Natural killer cell treated with Interleukin-12 subunit alpha and Interleukin-12 subunit beta and Interleukin-15 and Interleukin-18, amount 100 ng/mL, for 72 hours (primary cell): ENCODE results near the gene SMAP1. TPM values are rescaled to one million over a fixed set of nuclear protein-coding genes. Genes with fewer than 3 reads are reported as not detected.
A peak's percentile ranks its signal among the peaks of the same experiment; 100 is the strongest.

Experiments
- ATAC-seq, 2 donors: fragments of 150-1000 bp; cut with Tn5 transposase in 1 of 2; sonication (Bioruptor Pico), chemical (Tn5 transposase) in 1 of 2; 2 replicates each; pipeline ENCODE4 v1.10.0; 2021
- DNase-seq: peaks from one replicate; pipeline ENCODE4 v3.0.0; 2022; ENCODE audit warnings: low spot score
- H3K27ac Mint-ChIP-seq, 2 donors: 1 replicate in 1 of 2; 2 replicates in 1 of 2; pipeline ENCODE4 v1.8.0; 2022; ENCODE audit warnings: mixed read lengths in 2 of 2, mild to moderate bottlenecking in 1 of 2, moderate library complexity in 1 of 2
- H3K27me3 Mint-ChIP-seq, 2 donors: 1 replicate in 1 of 2; 2 replicates in 1 of 2; pipeline ENCODE4 v1.8.0; 2022; ENCODE audit warnings: mixed read lengths in 2 of 2
- H3K36me3 Mint-ChIP-seq: one replicate; pipeline ENCODE4 v1.8.0; 2022; ENCODE audit warnings: mixed read lengths
- H3K4me1 Mint-ChIP-seq, 2 donors: 1 replicate in 1 of 2; 2 replicates in 1 of 2; pipeline ENCODE4 v1.8.0; 2022; ENCODE audit warnings: low read depth in 2 of 2, mixed read lengths in 2 of 2, mild to moderate bottlenecking in 1 of 2
- H3K4me3 Mint-ChIP-seq: one replicate; pipeline ENCODE4 v1.8.0; 2022; ENCODE audit warnings: mixed read lengths
- H3K9me3 Mint-ChIP-seq: 2 replicates; pipeline ENCODE4 v1.8.0; 2022; ENCODE audit warnings: mixed read lengths
- total RNA-seq, 2 donors: library from RNA; stranded (reverse); gene quantifications; one replicate each; pipeline ENCODE4 v1.2.3, GENCODE V29; 2022

The SMAP1 gene
- total RNA-seq, 2 donors from 2014 or later, result 22.1 to 30.6 TPM

GRCh38 chr6:70694371-70694770, 26.7 kb downstream of the SMAP1 start:
- Mint-ChIP-seq H3K4me1 (peaks cover 69 to 74% of the 10 kb centered on the region in 2 donors), H3K27me3 (no peaks in the 10 kb centered on the region), H3K4me3 (no peak overlapping the region), H3K9me3 (no peaks in the 10 kb centered on the region), H3K27ac (no peak overlapping the region), H3K36me3 (no peaks in the 10 kb centered on the region)
- DNase-seq (no peak), ATAC-seq (no peak)

- H3K4me3 Mint-ChIP-seq, result no peak overlapping the region
Observed at GRCh38 chr6:70700922-70701876, 33.5 kb downstream of the SMAP1 start.

GRCh38 chr6:70705772-70706171, 38.1 kb downstream of the SMAP1 start:
- peak overlapping the region in 1 of 2 donors; percentile 52 for H3K27ac Mint-ChIP-seq
- peaks cover 45 to 53% of the 10 kb centered on the region in 2 donors for H3K4me1 Mint-ChIP-seq
- H3K9me3 Mint-ChIP-seq, result no peaks in the 10 kb centered on the region
- no peak for ATAC-seq
- no peaks in the 10 kb centered on the region for H3K36me3 Mint-ChIP-seq
- no peak for DNase-seq
- no peak overlapping the region for H3K4me3 Mint-ChIP-seq
- no peaks in the 10 kb centered on the region for H3K27me3 Mint-ChIP-seq

More at GRCh38 chr6:70700922-70701876, 33.5 kb downstream of the SMAP1 start:
- H3K9me3 Mint-ChIP-seq, result no peaks in the 10 kb centered on the region
- no peaks in the 10 kb centered on the region for H3K36me3 Mint-ChIP-seq
- H3K4me1 Mint-ChIP-seq, result peaks cover 47 to 56% of the 10 kb centered on the region in 2 donors
- DNase-seq (no peak), ATAC-seq (peak in 1 of 2 donors; percentile 17)
- H3K27me3 Mint-ChIP-seq, result no peaks in the 10 kb centered on the region
- peak overlapping the region in 1 of 2 donors; percentile 49 for H3K27ac Mint-ChIP-seq

- no peak overlapping the region for H3K4me3 Mint-ChIP-seq
- H3K27ac Mint-ChIP-seq, result peak overlapping the region in 1 of 2 donors; percentile 52
- H3K4me1 Mint-ChIP-seq, result peaks cover 42 to 51% of the 10 kb centered on the region in 2 donors
- no peaks in the 10 kb centered on the region for H3K9me3 Mint-ChIP-seq
- ATAC-seq (no peak), DNase-seq (no peak)
- H3K36me3 Mint-ChIP-seq, result no peaks in the 10 kb centered on the region
- H3K27me3 Mint-ChIP-seq, result no peaks in the 10 kb centered on the region
Observed at GRCh38 chr6:70706491-70707123, 38.9 kb downstream of the SMAP1 start.

GRCh38 chr6:70707893-70708292, 40.2 kb downstream of the SMAP1 start:
- peak overlapping the region; percentile 8 for H3K4me3 Mint-ChIP-seq
- H3K27ac Mint-ChIP-seq, result peak overlapping the region; percentile 20 to 67

GRCh38 chr6:70708448-70708847, 40.8 kb downstream of the SMAP1 start:
- no peaks in the 10 kb centered on the region for H3K27me3 Mint-ChIP-seq
- H3K9me3 Mint-ChIP-seq, result no peaks in the 10 kb centered on the region
- no peak for DNase-seq
- peak overlapping the region; percentile 8 for H3K4me3 Mint-ChIP-seq
- ATAC-seq, result peak in 1 of 2 donors; percentile 43
- H3K36me3 Mint-ChIP-seq, result no peaks in the 10 kb centered on the region
- H3K27ac Mint-ChIP-seq, result peak overlapping the region; percentile 20 to 67
- peaks cover 46 to 48% of the 10 kb centered on the region in 2 donors for H3K4me1 Mint-ChIP-seq

More at GRCh38 chr6:70707893-70708292, 40.2 kb downstream of the SMAP1 start:
- ATAC-seq (no peak), DNase-seq (no peak)
- H3K9me3 Mint-ChIP-seq, result no peaks in the 10 kb centered on the region
- peaks cover 40 to 44% of the 10 kb centered on the region in 2 donors for H3K4me1 Mint-ChIP-seq
- no peaks in the 10 kb centered on the region for H3K36me3 Mint-ChIP-seq
- no peaks in the 10 kb centered on the region for H3K27me3 Mint-ChIP-seq

- DNase-seq (no peak), ATAC-seq (peak in 1 of 2 donors; percentile 60)
- H3K4me3 Mint-ChIP-seq, result no peak overlapping the region
- peak overlapping the region in 1 of 2 donors; percentile 88 for H3K27ac Mint-ChIP-seq
- H3K27me3 Mint-ChIP-seq, result no peaks in the 10 kb centered on the region
- H3K4me1 Mint-ChIP-seq, result peaks cover 49 to 52% of the 10 kb centered on the region in 2 donors
- H3K9me3 Mint-ChIP-seq, result peaks cover 7% of the 10 kb centered on the region
- H3K36me3 Mint-ChIP-seq, result peaks cover 10% of the 10 kb centered on the region
Observed at GRCh38 chr6:70709826-70710225, 42.1 kb downstream of the SMAP1 start.

GRCh38 chr6:70714716-70715257, 47.1 kb downstream of the SMAP1 start:
- DNase-seq, result no peak
- Mint-ChIP-seq H3K9me3 (peaks cover 7% of the 10 kb centered on the region), H3K27ac (no peak overlapping the region), H3K4me1 (peaks cover 48 to 49% of the 10 kb centered on the region in 2 donors), H3K36me3 (peaks cover 13% of the 10 kb centered on the region), H3K27me3 (no peaks in the 10 kb centered on the region), H3K4me3 (no peak overlapping the region)
- no peak for ATAC-seq

GRCh38 chr6:70717038-70717801, 49.5 kb downstream of the SMAP1 start:
- Mint-ChIP-seq H3K36me3 (peaks cover 13% of the 10 kb centered on the region), H3K4me3 (peak overlapping the region; percentile 40), H3K9me3 (peaks cover 7% of the 10 kb centered on the region), H3K4me1 (peaks cover 49 to 56% of the 10 kb centered on the region in 2 donors), H3K27ac (peak overlapping the region; percentile 40 to 70), H3K27me3 (no peaks in the 10 kb centered on the region)
- DNase-seq (no peak), ATAC-seq (peak; percentile 67 to 87)

- H3K9me3 Mint-ChIP-seq, result no peaks in the 10 kb centered on the region
- no peaks in the 10 kb centered on the region for H3K36me3 Mint-ChIP-seq
- ATAC-seq (no peak), DNase-seq (no peak)
- H3K27ac Mint-ChIP-seq, result peak overlapping the region in 1 of 2 donors; percentile 61
- H3K4me1 Mint-ChIP-seq, result peaks cover 33 to 37% of the 10 kb centered on the region in 2 donors
- H3K27me3 Mint-ChIP-seq, result no peaks in the 10 kb centered on the region
- H3K4me3 Mint-ChIP-seq, result no peak overlapping the region
Observed at GRCh38 chr6:70724524-70724923, 56.8 kb downstream of the SMAP1 start.

- Mint-ChIP-seq H3K4me1 (peaks cover 36 to 40% of the 10 kb centered on the region in 2 donors), H3K4me3 (no peak overlapping the region), H3K27ac (peak overlapping the region in 1 of 2 donors; percentile 59), H3K9me3 (no peaks in the 10 kb centered on the region), H3K27me3 (no peaks in the 10 kb centered on the region), H3K36me3 (no peaks in the 10 kb centered on the region)
- no peak for DNase-seq
- ATAC-seq, result no peak
Observed at GRCh38 chr6:70725817-70726415, 58.2 kb downstream of the SMAP1 start.

- Mint-ChIP-seq H3K27ac (no peak overlapping the region), H3K27me3 (no peaks in the 10 kb centered on the region), H3K4me3 (no peak overlapping the region), H3K36me3 (no peaks in the 10 kb centered on the region), H3K4me1 (peaks cover 16 to 34% of the 10 kb centered on the region in 2 donors), H3K9me3 (no peaks in the 10 kb centered on the region)
- DNase-seq (no peak), ATAC-seq (no peak)
Observed at GRCh38 chr6:70734381-70734780, 66.7 kb downstream of the SMAP1 start.

GRCh38 chr6:70734979-70735378, 67.3 kb downstream of the SMAP1 start:
- Mint-ChIP-seq H3K4me1 (peaks cover 12 to 29% of the 10 kb centered on the region in 2 donors), H3K4me3 (no peak overlapping the region), H3K27me3 (no peaks in the 10 kb centered on the region), H3K9me3 (no peaks in the 10 kb centered on the region), H3K36me3 (no peaks in the 10 kb centered on the region), H3K27ac (no peak overlapping the region)
- no peak for DNase-seq
- no peak for ATAC-seq
